H1 (cell line): ENCODE results near the gene PFDN6. TPM values are rescaled to one million over a fixed set of nuclear protein-coding genes. Genes with fewer than 3 reads are reported as not detected.
A peak's percentile ranks its signal among the peaks of the same experiment; 100 is the strongest.

Experiments
- ASH2L ChIP-seq: fragments of 200-600, 300-600 bp; sonication (generic); IDR thresholded peaks from one replicate; pipeline ENCODE4 v1.7.1; 2017; ENCODE audit warnings: low read length
- ATF2 ChIP-seq: IDR thresholded peaks from 2 replicates; pipeline ENCODE4 v1.6.1; 2012; ENCODE audit warnings: low read length, inconsistent platforms
- BACH1 ChIP-seq: IDR thresholded peaks from 2 replicates; pipeline ENCODE4 v1.6.1; 2012; ENCODE audit warnings: low read length, improper control_type of control experiment
- CBX5 ChIP-seq: fragments of 300-800, 300-1000 bp; sonication (generic); IDR thresholded peaks from 2 replicates; pipeline ENCODE4 v1.7.1; 2016; ENCODE audit warnings: antibody characterized with exemption, low read length, low read depth
- CEBPB ChIP-seq: IDR thresholded peaks from 2 replicates; pipeline ENCODE4 v1.6.1; 2012; ENCODE audit warnings: low read depth, low read length
- CREB1 ChIP-seq: IDR thresholded peaks from 2 replicates; pipeline ENCODE4 v1.6.1; 2012; ENCODE audit warnings: inconsistent platforms
- CTBP2 ChIP-seq: IDR thresholded peaks from 2 replicates; pipeline ENCODE4 v1.7.0; 2011; ENCODE audit warnings: borderline replicate concordance, mild to moderate bottlenecking, moderate library complexity, mixed read lengths, low read length; ENCODE audit not compliant: insufficient read depth, insufficient read length
- EGR1 ChIP-seq: IDR thresholded peaks from 2 replicates; pipeline ENCODE4 v1.6.1; 2011; ENCODE audit warnings: low read depth, low read length, borderline replicate concordance
- GABPA ChIP-seq: IDR thresholded peaks from 2 replicates; pipeline ENCODE4 v1.6.1; 2011; ENCODE audit warnings: mild to moderate bottlenecking, low read length, moderate library complexity, borderline replicate concordance; ENCODE audit not compliant: insufficient read depth
- HDAC6 ChIP-seq: IDR thresholded peaks from one replicate; pipeline ENCODE4 v1.7.1; 2012; ENCODE audit warnings: low read depth, mild to moderate bottlenecking, inconsistent platforms, low read length, moderate library complexity
- JUN ChIP-seq: IDR thresholded peaks from 2 replicates; pipeline ENCODE4 v1.6.1; 2011; ENCODE audit warnings: low read depth, mild to moderate bottlenecking, improper control_type of control experiment, low read length
- KDM1A ChIP-seq: fragments of 200-600, 300-600 bp; sonication (generic); IDR thresholded peaks from 2 replicates; pipeline ENCODE4 v1.7.1; 2016; ENCODE audit warnings: mild to moderate bottlenecking, low read length, borderline replicate concordance
- KDM5A ChIP-seq: fragments of 200-600 bp; IDR thresholded peaks from 2 replicates; pipeline ENCODE4 v1.7.1; 2012; ENCODE audit warnings: mild to moderate bottlenecking, low read length, inconsistent platforms, mixed read lengths
- MAFK ChIP-seq: IDR thresholded peaks from 2 replicates; pipeline ENCODE4 v1.6.1; 2012; ENCODE audit warnings: low read depth, mild to moderate bottlenecking, improper control_type of control experiment, low read length
- POLR2A ChIP-seq, 2 experiments: IDR thresholded peaks; 1 replicate in 1 of 2; 2 replicates in 1 of 2; pipeline ENCODE4 v1.6.1; 2011; ENCODE audit warnings: low read depth in 2 of 2, low read length in 2 of 2, mild to moderate bottlenecking in 2 of 2; ENCODE audit errors: control extremely low read depth in 1 of 2
- RBBP5 ChIP-seq: IDR thresholded peaks from 2 replicates; pipeline ENCODE4 v1.7.1; 2012; ENCODE audit warnings: low read depth, mild to moderate bottlenecking, inconsistent platforms, low read length, moderate library complexity, borderline replicate concordance
- SAP30 ChIP-seq: fragments of 300-600 bp; sonication (generic); IDR thresholded peaks from 2 replicates; pipeline ENCODE4 v1.7.1; 2012; ENCODE audit warnings: low read length, moderate library complexity, mild to moderate bottlenecking, inconsistent platforms; ENCODE audit not compliant: insufficient read depth, insufficient replicate concordance
- SIX5 ChIP-seq: IDR thresholded peaks from 2 replicates; pipeline ENCODE4 v1.6.1; 2011; ENCODE audit warnings: mild to moderate bottlenecking, low read depth, low read length
- SP4 ChIP-seq: IDR thresholded peaks from 2 replicates; pipeline ENCODE4 v1.6.1; 2012; ENCODE audit warnings: low read length, inconsistent platforms
- SRF ChIP-seq: IDR thresholded peaks from 2 replicates; pipeline ENCODE4 v1.6.1; 2011; ENCODE audit warnings: mild to moderate bottlenecking, low read depth, low read length, moderate library complexity
- TBP ChIP-seq: IDR thresholded peaks from 2 replicates; pipeline ENCODE4 v1.6.1; 2011; ENCODE audit warnings: low read depth, low read length, improper control_type of control experiment
- TCF12 ChIP-seq: IDR thresholded peaks from 2 replicates; pipeline ENCODE4 v1.6.1; 2011; ENCODE audit warnings: low read depth, mild to moderate bottlenecking, low read length
- TEAD4 ChIP-seq: IDR thresholded peaks from 2 replicates; pipeline ENCODE4 v1.6.1; 2012; ENCODE audit warnings: low read depth, low read length, inconsistent platforms, mixed read lengths
- YY1 ChIP-seq: IDR thresholded peaks from 2 replicates; pipeline ENCODE4 v1.6.1; 2011; ENCODE audit warnings: low read depth, mild to moderate bottlenecking, low read length
- polyA plus RNA-seq, 7 experiments: library from polyadenylated mRNA; depleted of rRNA in 3 of 7; stranded (reverse) in 5 of 7; unstranded in 2 of 7; fragments of >200 nt in 5 of 7; fragments of 200-250 nt in 2 of 7; gene quantifications; 1 replicate in 5 of 7; 2 replicates in 1 of 7; 4 replicates in 1 of 7; pipeline versions ENCODE4 v1.2.1 to v1.2.3, GENCODE V29; 2011 to 2013; ENCODE audit warnings: missing spikeins in 2 of 7, mixed read lengths in 2 of 7
- total RNA-seq: library from RNA; stranded (reverse); fragmentation: NEBNext Ultra II Directional; extraction: Animal tissue kit (Norgen Biotek cat#: 25700); gene quantifications from 2 replicates; pipeline ENCODE4 v1.2.1, GENCODE V29; 2021

The PFDN6 gene
- total and polyA plus RNA-seq, 2 of the 8 experiments (the other 6 are each of a cell fraction or from before 2014, with no cell fraction given): 32.0 to 95.7 TPM

DNA sequence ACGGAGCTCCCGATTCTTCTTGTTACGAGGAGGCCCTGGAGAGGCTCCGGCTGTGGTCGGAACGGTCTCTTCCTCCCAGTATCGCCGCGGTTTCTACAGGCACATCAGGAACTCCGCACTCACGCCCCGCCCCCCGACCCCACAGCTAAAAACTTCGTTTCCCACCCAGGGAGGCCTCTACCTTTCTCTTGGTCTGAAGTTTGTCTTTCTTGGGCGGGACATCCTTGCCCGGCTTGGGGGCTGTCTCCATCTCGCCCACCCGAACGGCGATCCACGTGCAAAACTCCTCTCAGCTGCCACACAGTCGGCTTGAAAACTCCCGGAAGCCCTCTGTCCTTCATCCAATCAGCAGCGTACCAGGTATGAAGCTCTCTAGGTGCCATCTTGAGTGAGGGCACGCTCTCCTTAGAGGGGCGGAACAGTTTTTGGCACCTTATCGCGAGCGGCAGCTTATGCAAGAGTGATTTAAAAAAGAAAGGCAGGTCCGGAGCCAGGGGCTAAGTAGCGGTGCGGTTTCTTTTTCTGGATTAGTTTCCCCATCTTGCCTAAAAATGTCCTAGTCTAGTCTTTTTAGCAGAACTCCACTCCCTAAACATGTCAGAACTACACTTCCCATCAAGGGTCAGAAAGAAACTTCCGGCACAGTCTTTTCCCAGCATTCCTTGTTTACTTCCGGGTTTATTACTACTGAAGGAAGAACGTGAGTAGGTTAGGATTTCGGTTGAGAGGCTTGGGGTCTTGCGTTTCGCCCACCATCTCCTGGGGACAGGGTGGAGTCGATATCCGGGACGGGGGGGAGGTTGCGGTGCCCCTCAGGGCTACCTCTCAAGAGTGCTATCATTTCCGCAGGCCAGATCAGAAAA lies at the start of gene PFDN6, which contains the start of gene WDR46 (continued):
- TF ChIP-seq EGR1: 0 out of 2 replicates have a peak, but pooled peaks have one; percentile 34
- TF ChIP-seq TBP: peak; percentile 61
- TF ChIP-seq ASH2L: peak; percentile 66
- TF ChIP-seq TEAD4: no peak
- peak; percentile 98 for TF ChIP-seq GABPA
- TF ChIP-seq RBBP5: peak; percentile 57; the same call in 1 of the 2 replicates
- no peak for TF ChIP-seq BACH1
- no peak for TF ChIP-seq HDAC6
- TF ChIP-seq SP4: no peak
- TF ChIP-seq ATF2: no peak
- TF ChIP-seq YY1: peak; percentile 99
- TF ChIP-seq CREB1: no peak
- TF ChIP-seq SRF: no peak
- no peak for TF ChIP-seq MAFK
- TF ChIP-seq CTBP2: no peak
- TF ChIP-seq POLR2A (IDR thresholded peaks at IDR 0.05; ENCODE audit: control extremely low read depth in 1 of 2, low read depth in 2 of 2, low read length in 2 of 2): peak in 1 of 2 experiments; percentile 76; a peak in 2 of 3 replicates
- no peak for TF ChIP-seq KDM5A
- TF ChIP-seq CBX5: no peak
- TF ChIP-seq CEBPB: no peak
- TF ChIP-seq KDM1A: no peak
- no peak for TF ChIP-seq TCF12
- TF ChIP-seq SAP30: peak; percentile 99
- peak; percentile 88 for TF ChIP-seq SIX5
- no peak for TF ChIP-seq JUN
